Epidermal melanocyte (primary cell): ENCODE results near the gene PNPLA2.

ENCODE experiments used
- DNase-seq: peaks from one replicate; pipeline ENCODE4 v3.0.0; 2011; ENCODE audit warnings: low spot score; ENCODE audit not compliant: insufficient read length

PNPLA2 gene

GRCh38 chr11:858762-859339 is 40.1 kb downstream of the PNPLA2 start:
- DNase-seq, result no peak

DNA sequence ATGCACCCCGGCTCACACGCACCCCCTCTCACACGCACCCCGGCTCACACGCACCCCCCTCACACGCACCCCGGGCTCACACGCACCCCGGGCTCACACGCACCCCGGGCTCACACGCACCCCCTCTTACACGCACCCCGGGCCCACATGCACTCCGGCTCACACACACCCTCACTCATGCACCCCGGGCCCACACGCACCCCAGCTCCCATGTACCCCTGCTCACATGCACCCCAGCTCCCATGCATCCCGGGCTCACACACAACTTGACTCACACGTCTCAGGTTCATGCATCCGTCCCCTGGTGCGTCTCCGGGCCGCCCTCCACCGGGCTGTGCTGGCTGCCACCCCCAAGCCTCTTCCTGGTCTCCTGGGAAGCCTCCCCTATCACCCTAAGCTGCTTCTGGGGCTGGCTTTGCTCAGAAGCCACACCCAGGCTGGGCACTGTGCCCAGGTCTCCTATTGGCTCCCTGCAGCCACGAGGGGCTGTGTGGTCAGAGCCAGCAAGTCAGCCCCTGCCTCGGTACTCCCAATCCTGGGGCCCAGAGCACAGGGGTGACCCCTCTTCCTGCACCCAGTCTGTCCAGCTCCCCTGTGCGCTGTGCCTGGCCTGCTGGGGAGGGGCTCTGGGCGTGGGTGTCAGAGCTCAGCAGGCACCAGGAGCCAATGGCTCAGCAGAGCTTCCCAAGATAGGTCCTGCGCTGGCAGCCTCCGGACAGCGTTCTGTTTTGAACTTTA is 40.8 kb downstream of the PNPLA2 start:
- DNase-seq, result peak; percentile 83

- no peak for DNase-seq
Measured at GRCh38 chr11:860234-861104, 41.8 kb downstream of the PNPLA2 start.

DNA sequence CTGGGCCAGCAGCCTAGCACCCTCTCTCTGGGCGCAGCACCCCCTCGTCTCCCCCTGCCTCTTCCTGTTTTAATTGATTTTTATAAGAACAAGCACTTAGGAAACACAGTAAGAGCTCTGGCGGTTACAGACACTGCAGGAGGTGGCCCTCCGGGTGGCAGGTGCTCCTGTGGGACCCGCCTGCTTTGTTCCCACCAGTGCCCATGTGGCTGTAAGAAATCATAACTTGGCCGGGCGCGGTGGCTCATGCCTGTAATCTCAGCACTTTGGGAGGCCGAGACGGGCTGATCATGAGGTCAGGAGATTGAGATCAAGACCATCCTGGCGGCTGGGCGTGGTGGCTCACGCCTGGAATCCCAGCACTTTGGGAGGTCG is 42.4 kb downstream of the PNPLA2 start:
- no peak for DNase-seq

DNA sequence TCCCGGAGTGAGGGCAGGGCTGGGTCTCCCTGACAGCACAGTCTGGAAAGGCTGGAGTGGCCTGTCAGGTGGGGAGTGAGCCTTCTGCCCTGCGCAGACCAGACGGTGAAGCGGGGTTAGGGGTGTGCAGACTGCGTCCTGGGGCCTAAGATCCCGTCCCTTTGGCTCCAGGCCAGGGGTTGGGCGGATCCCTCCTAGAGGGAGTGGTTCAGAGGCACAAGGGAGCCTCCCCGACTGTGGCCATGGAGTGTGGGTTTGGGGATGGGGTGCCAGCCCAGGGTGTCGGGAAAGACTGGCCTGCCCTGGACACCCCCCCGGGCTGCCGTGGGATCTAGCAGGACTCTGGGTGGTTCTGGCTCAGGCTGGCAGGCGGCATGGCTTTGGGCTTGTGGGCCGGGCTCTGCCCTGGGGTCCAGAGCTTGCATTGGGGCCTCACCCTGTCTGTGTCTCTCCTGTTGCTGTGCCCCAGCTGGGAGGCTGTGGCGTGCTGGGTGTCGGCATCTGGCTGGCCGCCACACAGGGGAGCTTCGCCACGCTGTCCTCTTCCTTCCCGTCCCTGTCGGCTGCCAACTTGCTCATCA is 43.5 kb downstream of the PNPLA2 start:
- no peak for DNase-seq

DNA sequence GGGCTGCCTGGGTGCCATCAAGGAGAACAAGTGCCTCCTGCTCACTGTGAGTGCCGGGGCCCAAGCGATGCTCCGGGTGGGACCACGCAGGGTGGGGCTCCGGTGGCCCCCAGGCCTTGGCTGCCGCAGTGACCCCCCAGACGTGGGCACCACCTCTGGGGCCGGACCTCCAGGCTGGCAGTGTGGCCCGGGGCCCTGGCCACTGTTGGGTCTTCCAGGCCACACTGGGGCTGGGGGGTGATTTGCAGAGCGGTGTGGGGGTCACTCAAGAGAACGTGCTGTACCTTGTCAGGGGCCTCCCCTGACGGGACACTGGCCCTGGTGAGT is 43.9 kb downstream of the PNPLA2 start:
- no peak for DNase-seq

DNA sequence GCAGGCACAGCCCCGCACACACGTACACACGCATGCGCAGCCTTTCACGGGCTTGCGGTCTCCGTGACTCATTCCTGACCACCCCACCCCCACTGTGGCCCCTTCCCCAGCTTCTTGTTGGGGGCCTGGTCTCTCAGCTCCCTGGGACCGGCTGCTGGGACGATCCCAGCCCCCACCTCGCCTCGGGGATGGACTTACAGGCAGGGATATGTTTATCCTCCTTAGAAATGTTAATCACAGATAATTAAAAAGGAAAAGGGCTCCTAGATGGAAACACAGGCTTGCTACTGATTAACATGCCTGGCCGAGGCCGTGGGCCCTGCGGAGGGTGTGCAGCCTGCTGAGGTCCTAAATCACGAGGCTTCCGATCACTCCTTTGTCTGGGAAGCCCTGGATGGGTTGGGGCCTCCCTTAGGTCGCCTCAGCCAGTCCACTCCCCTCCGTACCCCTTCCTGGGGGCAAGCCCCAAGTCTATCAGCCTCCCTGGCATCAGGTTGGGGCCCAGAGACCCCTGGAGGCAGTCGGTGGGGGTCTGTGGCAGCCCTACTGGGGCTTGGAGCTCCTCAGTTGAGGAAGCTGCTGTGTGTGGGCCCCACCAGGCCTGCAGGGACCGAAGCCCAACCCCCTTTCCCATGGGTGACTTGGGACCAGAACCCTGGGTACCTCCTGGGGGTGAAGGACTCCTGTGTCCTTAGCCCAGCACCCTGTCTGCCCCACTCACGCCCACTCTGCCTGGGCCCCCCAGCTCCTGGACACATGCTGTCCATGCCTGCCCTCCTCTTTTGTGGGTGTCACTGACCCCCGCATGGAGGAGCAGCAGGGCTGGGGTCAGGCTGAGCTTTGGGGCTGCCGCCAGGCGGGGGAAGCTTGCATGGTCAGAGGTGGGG is 44.6 kb downstream of the PNPLA2 start:
- DNase-seq, result no peak

- no peak for DNase-seq
Measured at GRCh38 chr11:863910-864827, 45.5 kb downstream of the PNPLA2 start.

- DNase-seq, result no peak
Measured at GRCh38 chr11:864898-865297, 46.2 kb downstream of the PNPLA2 start.

- no peak for DNase-seq
Measured at GRCh38 chr11:865462-866430, 47.0 kb downstream of the PNPLA2 start.

DNA sequence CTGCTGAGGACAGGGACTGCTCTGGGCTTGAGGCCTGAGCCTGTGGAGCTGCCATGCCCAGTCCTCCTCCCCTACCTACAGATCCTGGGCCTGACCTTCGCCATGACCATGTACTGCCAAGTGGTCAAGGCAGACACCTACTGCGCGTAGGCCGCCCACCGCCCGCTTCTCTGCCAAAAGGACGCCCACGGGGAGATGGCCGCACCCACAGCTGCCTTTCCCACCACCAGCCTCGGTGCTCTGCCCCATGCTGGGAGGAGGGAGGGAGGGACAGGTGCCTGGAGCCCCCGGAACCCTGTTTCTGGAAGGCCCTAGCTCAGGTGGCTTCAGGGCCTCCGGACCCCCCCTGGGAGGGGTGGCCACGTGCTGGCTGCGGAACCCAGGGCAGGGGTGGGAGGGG is 47.8 kb downstream of the PNPLA2 start:
- no peak for DNase-seq

DNA sequence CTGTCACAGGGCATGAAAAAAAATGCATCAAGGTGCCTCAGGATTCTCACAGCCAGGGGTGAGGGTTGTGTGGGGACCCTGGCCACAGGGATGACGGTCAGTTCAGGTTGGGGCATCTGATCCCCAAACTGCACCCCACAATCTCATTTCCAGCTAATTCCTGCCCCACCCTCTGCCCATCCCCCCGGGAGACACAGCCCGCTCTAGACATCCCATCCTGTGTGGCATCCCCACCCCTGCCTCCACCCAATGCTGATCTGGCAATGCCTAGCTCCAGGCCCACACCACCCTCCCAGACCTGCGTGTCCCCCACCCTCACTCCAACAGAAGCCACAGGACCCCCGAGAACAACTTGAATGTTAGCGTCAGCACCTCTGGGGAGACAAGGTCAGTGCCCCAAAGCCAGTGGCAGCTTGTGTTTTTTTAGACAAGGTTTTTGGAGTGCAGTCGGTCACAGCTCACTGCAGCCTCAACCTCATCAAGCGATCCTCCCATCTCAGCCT is 49.2 kb downstream of the PNPLA2 start:
- DNase-seq, result no peak

DNA sequence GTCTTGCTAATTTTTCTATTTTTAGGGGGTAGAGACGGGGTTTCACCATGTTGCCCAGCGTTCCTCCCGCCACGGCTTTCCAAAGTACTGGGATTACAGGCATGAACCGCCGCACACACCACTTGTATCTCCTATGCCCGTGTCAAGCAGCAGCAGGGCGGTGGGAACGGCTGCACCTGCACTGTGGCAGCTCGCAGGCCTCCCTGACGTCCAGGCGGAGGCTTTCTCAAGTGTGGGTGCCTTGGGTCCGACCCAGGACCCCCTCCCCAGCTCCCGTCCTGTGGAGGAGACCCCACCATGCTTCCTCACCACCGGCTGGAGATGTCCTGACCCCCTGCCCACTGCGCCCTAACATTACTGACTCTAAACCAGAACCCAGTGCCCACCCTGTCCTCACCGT is 49.7 kb downstream of the PNPLA2 start:
- no peak for DNase-seq

DNA sequence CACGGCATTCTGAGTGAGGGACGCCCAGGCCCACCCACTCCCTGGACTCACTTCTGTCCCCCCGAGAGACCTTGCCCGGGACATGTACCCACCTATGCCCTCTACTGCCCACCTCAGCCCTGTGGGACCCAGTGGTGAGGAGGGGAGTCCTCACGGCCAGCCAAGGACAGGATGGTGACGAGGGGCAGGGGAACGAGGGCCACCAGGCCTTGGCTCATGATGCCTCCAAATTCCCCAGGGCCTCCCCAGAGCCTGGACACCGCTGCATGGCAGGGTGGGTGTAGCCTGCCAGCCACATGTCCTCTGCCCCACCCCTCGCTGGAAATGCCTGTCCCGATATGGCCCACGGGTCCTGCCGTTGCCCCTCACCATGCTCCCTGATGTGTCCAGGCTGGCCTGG is 50.1 kb downstream of the PNPLA2 start:
- no peak for DNase-seq

- DNase-seq, result no peak
Measured at GRCh38 chr11:869399-870126, 50.8 kb downstream of the PNPLA2 start.

- DNase-seq, result no peak
Measured at GRCh38 chr11:870127-870413, 51.4 kb downstream of the PNPLA2 start.

GRCh38 chr11:870418-870817 is 51.7 kb downstream of the PNPLA2 start:
- no peak for DNase-seq

- DNase-seq, result no peak
Measured at GRCh38 chr11:871472-871871, 52.8 kb downstream of the PNPLA2 start.
